Measurements from ENCODE around the gene TRNT1.

TRNT1 gene

DNA sequence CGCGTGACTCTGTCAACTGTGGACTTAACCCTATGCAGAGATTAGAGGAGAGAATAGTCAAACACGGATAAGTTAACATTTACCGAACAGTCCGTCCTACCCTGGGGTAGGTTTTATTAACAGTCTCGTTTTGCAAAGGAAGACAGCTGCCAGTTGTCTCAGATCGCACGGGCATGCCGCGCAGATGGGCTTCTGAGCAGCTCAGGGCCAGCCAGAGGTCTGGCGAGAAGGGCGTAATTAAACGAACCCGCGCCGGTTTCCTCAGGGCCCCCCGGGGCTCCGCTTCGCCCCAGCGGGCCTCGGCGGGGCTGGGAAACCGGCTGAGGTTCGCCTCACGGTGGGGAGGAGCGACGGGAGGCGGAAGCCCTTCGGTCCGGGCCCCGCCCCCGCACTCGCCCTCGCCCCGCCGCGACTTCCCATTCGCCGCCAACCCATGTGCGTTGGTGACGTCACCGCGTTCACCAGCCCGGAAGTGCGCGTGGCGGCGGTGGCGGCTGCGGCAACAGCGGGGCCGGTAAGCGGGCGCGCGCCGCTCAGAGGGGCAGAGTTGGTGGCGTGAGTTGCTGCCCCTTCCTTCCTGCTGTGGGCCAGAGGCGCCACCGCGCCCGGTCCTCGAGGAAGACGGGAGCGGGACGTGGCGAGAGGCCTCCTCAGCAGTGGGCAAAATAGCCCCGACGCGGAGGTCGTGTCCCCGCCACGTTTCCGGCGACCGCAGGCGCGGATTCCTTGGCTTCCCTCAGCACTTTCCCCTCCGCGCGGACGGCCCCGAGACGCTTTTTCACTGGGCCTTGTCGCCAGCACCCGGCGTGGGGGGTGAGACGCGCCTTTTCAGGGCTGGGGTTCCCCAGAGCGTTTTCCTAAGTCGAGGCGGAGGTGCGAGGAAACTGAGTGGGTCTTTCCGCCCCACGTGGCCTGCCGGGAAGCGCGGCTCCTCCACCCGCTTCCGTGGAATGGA is at the start of gene TRNT1:
Gene TRNT1 (plus strand): TSS at position 464 of the 955 bp plus-strand sequence. CDS start 2,101 bp downstream, outside the sequence.
- DNase-seq, result peak; percentile 95

- no peak for DNase-seq
These were observed 46.4 kb upstream of the TRNT1 start for GRCh38 chr3:3080309-3080708.

DNA sequence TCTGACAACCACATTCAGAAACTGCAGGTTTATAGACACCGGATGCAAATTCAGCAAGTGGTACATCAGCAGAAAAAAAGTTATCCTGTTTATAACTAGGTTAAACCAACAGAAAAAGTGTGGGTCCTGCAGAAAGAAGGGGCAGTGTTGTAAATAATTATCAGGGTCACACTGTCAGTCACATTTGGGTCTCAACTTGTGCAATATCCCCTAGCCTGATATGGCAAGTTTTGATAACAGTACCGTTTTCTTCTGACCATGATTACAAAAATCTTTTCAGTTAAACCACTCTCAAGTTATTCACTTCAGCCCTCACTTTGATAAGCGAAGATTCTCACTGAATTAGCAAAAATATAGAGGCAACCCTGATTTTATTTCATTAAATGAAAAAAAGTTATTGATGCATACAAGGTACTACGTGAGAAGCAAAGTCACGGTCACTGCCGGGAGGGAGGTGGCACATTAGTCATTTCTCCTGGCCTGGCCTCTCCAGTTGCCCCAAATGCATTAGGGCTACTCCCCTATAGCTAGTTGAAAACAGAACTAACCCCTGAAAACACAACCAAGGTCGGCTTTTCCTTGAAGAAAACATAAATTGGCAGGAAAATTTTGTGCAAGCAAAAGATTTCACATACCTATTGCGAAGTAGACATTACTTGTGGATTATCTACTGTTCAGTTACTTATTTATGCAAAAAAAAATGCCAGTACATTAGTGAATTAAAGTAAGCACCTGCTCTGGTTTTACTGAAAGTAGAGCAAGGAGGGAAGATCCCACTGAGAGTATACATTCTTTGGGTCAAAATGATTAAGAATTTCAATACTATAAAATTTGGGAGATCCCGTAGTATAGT is 45.1 kb upstream of the TRNT1 start:
- DNase-seq, result no peak

DNA sequence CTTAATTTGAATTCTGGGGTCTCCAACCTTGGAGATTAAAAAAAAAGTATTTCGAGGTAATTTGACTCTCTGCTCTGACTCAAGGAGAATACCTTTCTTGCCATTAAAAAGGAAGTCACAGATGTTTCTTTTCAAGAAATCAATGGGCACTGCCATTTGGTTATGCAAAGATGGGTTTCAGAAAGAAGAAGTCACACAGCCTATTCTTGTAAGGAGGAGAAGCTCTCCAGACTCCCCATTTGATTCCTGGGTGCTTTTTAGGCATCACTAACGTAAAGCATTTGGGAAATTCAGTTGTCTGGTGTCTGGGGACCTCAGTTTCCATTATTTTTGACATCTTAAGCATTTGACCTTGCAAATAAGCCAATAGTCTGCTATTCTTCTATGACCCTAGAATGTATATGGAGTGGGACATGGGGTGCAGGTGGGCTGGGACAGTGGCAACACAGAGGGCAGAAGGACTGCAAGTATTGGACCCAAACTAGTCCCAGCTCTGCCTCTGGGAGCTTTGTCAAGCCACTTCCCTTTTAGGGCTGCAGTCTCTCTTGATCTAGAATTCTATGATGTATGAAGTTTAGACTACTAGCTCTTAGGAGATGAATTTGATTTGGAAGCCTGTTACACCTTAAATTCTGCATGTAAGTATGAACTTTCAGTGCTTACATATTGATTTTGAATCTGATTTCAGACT is 44.4 kb upstream of the TRNT1 start:
- no peak for DNase-seq

DNA sequence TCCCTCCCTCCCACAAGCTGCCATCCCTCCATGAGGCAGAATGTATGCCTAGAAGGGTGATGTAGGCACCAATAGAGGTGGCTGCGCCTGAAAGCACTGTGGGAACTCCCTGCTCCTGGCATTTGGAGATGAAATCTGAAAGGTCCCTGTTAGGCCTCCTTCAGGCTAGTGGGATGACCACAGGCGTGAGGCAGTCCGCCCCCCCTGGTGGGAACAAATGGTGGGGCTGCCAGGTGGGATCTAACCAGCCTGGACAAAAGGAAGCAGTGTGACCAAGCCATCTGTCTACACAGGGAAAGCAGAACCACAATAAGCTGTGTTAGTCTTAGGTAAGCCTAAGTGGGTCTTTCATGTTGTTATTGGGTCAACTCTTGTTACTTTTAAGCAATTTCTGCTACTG is 41.9 kb upstream of the TRNT1 start:
- DNase-seq, result no peak

DNA sequence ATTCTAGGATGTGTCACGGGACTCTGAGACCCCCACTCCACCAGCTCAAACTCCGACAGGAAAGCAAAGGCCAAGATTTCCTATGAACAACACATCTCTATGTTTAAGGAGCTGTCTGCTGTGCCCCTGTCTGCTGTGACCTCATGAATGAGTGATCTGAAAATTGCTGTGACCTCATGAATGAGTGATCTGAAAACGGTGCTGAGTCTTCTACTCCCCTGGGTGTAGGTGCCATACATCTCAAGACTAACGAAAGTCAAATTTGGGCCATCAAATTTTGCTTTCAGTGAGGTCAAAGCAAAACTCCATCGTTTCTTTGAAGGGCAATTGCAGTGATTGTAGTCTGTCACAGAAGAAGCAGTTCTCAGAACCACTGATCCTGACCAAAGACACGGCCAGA is 41.0 kb upstream of the TRNT1 start:
- DNase-seq, result no peak

DNA sequence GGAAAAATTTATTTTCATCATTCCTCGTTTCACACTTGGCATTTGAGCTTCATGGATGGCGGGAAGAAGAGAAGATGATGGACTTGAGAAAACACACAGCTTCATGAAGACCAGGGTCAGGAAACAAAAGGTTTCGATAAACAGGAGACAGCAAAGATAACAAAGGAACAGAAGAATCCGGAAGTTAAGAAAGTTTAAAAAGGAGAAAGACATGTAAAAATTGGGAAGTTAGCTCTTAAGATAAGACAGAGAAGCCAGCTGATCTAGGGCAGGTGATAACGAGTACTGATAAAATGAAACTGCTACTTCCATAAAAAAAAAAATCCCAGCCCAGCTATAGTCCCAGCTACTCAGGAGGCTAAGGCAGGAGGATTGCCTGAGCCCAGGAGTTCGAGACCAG is 40.5 kb upstream of the TRNT1 start:
- DNase-seq, result no peak

- no peak for DNase-seq
These were observed 39.5 kb upstream of the TRNT1 start for GRCh38 chr3:3087279-3087678.

DNA sequence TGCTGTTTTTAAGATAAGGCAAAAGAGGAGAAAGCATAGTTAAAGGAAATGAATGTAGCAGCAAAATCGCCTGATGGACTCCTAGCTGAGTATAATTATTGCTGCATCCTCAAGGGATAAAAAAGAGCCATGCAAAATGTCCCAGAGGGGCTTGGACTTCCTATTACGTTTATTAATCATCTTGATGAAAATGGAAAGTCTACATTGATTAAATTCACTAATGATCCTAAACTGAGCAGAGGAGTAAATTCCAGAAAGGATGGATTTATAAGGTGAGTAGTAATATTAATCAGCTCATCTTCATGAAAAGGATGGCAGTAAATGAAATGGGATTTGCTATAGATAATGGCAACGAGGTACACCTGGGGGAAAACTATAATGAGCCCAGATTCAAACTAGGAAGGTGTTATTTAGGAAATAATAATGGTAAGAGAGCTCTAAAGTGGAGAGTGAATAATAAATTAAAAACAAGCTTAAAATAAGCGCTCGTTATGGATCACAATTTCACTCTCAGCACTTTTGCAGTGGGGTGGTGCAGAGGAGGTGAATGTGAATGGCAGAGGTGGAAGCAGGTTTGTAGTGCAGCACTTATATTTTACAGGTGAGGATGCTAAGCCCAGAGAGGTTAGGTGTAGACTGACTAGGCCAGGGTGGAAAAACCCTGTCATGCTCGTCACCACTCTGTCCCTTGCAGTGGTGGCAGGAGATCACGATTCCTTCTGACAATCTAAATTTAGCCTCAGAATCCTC is 38.8 kb upstream of the TRNT1 start:
- no peak for DNase-seq

DNA sequence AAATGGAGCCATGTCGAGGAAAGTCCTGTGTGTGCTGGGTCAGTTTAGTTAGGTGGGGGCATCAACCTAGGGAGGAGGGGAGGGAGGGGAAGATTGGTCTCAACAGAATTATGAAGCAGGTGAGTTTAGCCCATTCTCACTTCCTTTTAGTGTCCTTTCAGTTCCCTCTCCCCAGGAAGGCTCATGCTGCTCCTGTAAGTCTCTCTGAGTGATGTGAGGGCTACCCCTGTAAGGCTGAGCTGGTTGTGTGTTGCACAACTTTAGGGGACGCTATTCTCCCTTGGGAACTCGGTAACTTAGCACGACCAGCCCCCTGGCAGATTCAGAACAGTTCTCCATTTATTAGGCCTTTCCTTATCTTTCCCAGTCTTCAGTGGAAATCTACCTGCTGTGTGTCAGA is 37.7 kb upstream of the TRNT1 start:
- DNase-seq, result no peak

- no peak for DNase-seq
These were observed 28.8 kb upstream of the TRNT1 start for GRCh38 chr3:3097958-3098357.

- no peak for DNase-seq
These were observed 24.9 kb upstream of the TRNT1 start for GRCh38 chr3:3101660-3102458.

DNA sequence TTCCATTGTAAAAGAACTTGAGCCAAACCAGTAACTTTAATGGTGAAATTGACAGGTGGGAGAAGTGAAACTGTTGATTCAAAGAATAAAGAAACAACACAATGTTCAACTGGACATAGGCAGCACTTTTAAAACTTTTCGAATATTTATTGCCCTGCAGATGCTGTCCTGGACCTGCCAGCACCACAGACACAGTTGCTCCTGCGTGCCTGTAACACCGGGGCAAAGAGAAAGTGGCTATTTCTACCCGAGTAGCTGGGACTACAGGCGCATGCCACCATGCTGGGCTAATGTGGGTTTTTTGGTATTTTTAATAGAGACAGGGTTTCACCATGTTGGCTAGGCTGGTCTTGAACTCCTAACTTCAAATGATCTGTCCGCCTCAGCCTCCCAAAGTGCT is 24.0 kb upstream of the TRNT1 start:
- no peak for DNase-seq

GRCh38 chr3:3105246-3105645 is 21.5 kb upstream of the TRNT1 start:
- DNase-seq, result no peak

- no peak for DNase-seq
These were observed 20.9 kb upstream of the TRNT1 start for GRCh38 chr3:3105815-3106214.

DNA sequence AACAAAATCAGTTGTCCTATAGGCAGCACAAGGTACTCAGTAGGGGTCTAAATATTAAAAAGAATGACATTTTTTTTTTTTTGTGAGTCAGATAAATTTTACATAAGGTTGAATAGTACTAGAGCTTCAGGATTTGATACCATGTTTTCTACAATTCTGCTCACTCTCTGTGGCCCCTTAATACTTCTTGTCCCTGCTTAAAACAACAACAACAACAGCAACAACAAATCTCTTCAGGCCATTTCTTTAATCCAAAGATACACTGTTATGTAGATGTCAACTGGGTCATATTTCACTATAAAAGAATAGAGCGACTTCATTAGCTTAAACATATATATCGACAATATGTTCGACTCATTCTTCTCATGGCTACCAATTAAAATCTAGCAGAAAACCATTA is 19.6 kb upstream of the TRNT1 start:
- no peak for DNase-seq

DNA sequence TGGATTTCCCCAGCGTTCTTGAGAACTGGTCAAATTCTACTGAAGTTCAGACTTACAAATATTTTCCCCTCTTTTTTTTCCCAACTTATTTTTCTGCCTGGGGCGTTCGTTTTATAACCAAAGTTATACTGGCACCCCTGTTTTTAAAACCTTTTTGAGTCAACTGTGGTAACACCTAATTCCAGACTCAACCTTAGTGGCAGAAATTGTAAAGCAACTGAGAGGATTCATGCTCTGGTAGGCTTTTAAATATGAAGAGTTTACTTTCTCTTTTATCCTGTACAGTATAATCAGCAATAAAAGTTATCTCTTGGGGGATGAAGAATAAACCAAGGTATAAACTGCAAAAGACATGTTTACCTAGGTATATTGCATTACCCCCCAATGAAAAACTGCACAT is 18.9 kb upstream of the TRNT1 start:
- no peak for DNase-seq

DNA sequence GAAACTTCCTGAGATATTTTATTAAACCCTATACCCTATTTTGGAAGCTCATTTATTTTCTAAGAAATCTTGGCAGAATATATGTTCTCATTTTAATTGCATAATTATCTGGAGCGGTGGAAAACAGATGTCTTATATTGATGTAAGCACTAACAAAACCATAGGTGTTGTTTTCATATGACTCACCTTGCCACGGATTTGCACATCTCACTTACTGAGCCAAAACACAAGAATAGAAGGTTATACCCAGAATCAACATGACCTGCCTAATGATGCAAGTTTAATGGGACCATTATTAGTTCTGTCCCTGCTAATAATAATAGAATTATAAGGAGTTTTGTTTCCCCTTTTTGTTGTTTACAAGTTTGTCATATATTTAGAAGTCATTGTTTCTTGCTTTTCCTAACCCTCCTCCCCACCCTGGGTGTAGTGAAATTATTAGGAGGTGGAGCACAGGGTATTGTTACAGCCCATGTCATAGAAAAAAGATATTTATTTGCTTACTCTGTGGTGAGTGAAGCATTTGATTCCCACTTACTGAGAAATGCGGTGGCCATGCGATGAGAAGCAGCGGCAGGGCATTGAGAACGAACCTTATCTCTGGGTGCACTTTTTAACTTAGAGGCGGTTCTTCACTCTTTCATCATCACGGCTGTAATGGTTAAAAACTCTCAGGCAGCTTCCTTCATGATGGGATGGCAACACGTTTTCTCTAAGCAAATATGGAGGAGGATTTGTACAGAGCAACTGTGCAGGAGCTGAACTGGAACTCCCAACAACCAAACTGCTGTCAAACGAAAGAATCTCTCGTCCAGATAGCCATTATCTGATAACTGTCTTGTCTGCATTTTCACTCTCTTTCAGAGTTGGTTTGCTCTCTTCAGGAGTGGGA is 17.1 kb upstream of the TRNT1 start:
- no peak for DNase-seq

GRCh38 chr3:3110299-3110630 is 16.5 kb upstream of the TRNT1 start, which contains the start of gene IL5RA:
Gene IL5RA, minus strand, starts transcription at chr3:3110374. Its CDS starts 5,390 bp downstream, at chr3:3104984.
- DNase-seq, result no peak

GRCh38 chr3:3110749-3111361 is 15.9 kb upstream of the TRNT1 start:
- DNase-seq, result no peak

Measured in islet precursor cell (in vitro differentiated cells).